Measurements from ENCODE around the gene TMEM95.

The TMEM95 gene

GRCh38 chr17:7392696-7393612 is 38.0 kb downstream of the TMEM95 start:
- Histone ChIP-seq H3K4me3 (ENCODE audit: insufficient read length, low read depth) (peak overlapping the region; percentile 58), H3K9ac (ENCODE audit: insufficient read length, low read depth) (peak overlapping the region; percentile 76), H3K27me3 (ENCODE audit: insufficient read depth, insufficient read length) (no peaks in the 10 kb centered on the region), H3K4me1 (ENCODE audit: insufficient read depth, insufficient read length) (peaks cover 9% of the 10 kb centered on the region), H3K9me3 (ENCODE audit: insufficient read depth, low read length) (no peaks in the 10 kb centered on the region), H3K36me3 (ENCODE audit: insufficient read depth, insufficient read length, low read length) (peaks cover 47% of the 10 kb centered on the region)
- no peak for DNase-seq (ENCODE audit: low read depth, low spot score)
- no peak for TF ChIP-seq SUZ12 (IDR thresholded peaks at IDR 0.05; ENCODE audit: extremely low read depth, insufficient read depth, insufficient read length)
- TF ChIP-seq YY1 (IDR thresholded peaks at IDR 0.05; ENCODE audit: insufficient read depth, insufficient read length): no peak
- no peak for TF ChIP-seq ZNF274 (IDR thresholded peaks at IDR 0.05; ENCODE audit: low read depth, low read length)

GRCh38 chr17:7393613-7394451 is 38.9 kb downstream of the TMEM95 start:
- TF ChIP-seq YY1 (IDR thresholded peaks at IDR 0.05; ENCODE audit: insufficient read depth, insufficient read length) (no peak), SUZ12 (IDR thresholded peaks at IDR 0.05; ENCODE audit: extremely low read depth, insufficient read depth, insufficient read length) (no peak), ZNF274 (IDR thresholded peaks at IDR 0.05; ENCODE audit: low read depth, low read length) (no peak)
- Histone ChIP-seq H3K9me3 (ENCODE audit: insufficient read depth, low read length) (no peaks in the 10 kb centered on the region), H3K36me3 (ENCODE audit: insufficient read depth, insufficient read length, low read length) (peaks cover 38% of the 10 kb centered on the region), H3K4me3 (ENCODE audit: insufficient read length, low read depth) (peak overlapping the region; percentile 58), H3K4me1 (ENCODE audit: insufficient read depth, insufficient read length) (peaks cover 9% of the 10 kb centered on the region), H3K9ac (ENCODE audit: insufficient read length, low read depth) (peak overlapping the region; percentile 76), H3K27me3 (ENCODE audit: insufficient read depth, insufficient read length) (no peaks in the 10 kb centered on the region)
- DNase-seq (ENCODE audit: low read depth, low spot score): no peak

DNA sequence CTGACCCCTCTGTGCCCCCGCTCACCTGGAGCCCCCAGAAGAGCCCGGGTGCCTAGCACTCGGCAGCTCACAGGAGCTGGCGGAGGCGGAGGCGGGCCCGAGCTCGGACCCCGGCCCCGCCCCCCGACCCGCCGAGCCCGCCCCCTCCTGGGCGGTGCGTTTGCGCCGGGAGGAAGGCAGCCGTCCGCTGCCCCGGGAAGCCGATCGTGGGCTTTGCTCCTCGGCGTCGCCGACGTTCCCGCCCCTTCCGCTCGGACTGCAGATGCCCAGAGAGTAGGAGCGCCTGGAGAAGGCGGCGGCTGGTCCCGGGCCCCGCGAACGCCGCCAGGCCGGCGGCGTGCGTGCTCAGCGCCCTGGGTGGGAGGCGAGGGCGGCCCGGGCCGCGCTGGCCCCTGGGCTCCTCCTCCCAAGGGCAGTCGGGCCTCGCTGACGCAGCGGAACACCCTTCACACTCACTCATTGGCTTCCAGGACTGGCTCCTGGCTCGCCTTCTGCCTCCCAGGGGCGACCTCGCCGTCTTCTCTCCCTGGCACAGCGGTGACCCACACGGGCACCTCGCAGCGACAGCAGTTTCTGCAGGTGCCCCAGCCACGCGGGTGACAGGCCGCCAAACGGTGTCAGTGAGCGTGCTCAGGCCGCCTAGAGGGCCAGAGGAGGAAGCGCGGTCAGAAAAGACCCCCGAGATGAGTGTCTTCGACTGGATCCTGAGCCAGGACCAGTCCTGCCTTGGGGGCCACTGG is 39.7 kb downstream of the TMEM95 start, which contains the start of gene PLSCR3:
TSS of gene PLSCR3 (minus strand) at position 74 of the 740 bp plus-strand sequence. CDS start 415 bp downstream, outside the sequence.
- TF ChIP-seq YY1 (IDR thresholded peaks at IDR 0.05; ENCODE audit: insufficient read depth, insufficient read length) (no peak), SUZ12 (IDR thresholded peaks at IDR 0.05; ENCODE audit: extremely low read depth, insufficient read depth, insufficient read length) (no peak), ZNF274 (IDR thresholded peaks at IDR 0.05; ENCODE audit: low read depth, low read length) (no peak)
- no peaks in the 10 kb centered on the region for H3K9me3 ChIP-seq (ENCODE audit: insufficient read depth, low read length)
- H3K9ac ChIP-seq (ENCODE audit: insufficient read length, low read depth): peak within 1 kb of the TSS; percentile 76
- H3K4me3 ChIP-seq (ENCODE audit: insufficient read length, low read depth): peak within 1 kb of the TSS; percentile 58
- DNase-seq (ENCODE audit: low read depth, low spot score): peak; percentile 67
- H3K27me3 ChIP-seq (ENCODE audit: insufficient read depth, insufficient read length): no peaks in the 10 kb centered on the region
- H3K36me3 ChIP-seq (ENCODE audit: insufficient read depth, insufficient read length, low read length): peaks cover 30% of the 10 kb centered on the region
- peaks cover 9% of the 10 kb centered on the region for H3K4me1 ChIP-seq (ENCODE audit: insufficient read depth, insufficient read length)

DNA sequence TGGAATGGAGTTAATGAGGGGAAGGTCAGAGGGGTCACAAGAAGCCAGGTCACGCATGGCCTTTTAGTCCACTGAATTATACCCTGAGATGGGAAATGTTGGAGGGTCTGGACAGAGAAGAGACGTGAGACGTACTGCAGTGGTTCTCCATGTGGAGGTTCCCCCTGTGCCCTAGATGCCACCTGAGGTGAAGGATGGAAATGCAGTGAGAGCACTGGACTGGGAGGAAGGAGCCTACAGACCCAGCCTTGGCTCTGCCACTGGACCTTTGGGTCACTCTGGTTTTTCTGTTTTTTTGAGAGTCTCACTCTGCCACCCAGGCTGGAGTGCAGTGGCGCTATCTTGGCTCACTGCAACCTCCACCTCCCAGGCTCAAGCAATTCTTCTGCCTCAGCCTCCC is 41.2 kb downstream of the TMEM95 start:
- DNase-seq (ENCODE audit: low read depth, low spot score): no peak
- no peaks in the 10 kb centered on the region for H3K27me3 ChIP-seq (ENCODE audit: insufficient read depth, insufficient read length)

GRCh38 chr17:7398612-7399011 is 43.7 kb downstream of the TMEM95 start:
- Histone ChIP-seq H3K4me3 (ENCODE audit: insufficient read length, low read depth) (no peak overlapping the region), H3K9ac (ENCODE audit: insufficient read length, low read depth) (no peak overlapping the region), H3K9me3 (ENCODE audit: insufficient read depth, low read length) (no peaks in the 10 kb centered on the region), H3K27me3 (ENCODE audit: insufficient read depth, insufficient read length) (no peaks in the 10 kb centered on the region), H3K4me1 (ENCODE audit: insufficient read depth, insufficient read length) (no peaks in the 10 kb centered on the region), H3K36me3 (ENCODE audit: insufficient read depth, insufficient read length, low read length) (peaks cover 7% of the 10 kb centered on the region)
- no peak for DNase-seq (ENCODE audit: low read depth, low spot score)
- no peak for TF ChIP-seq ZNF274 (IDR thresholded peaks at IDR 0.05; ENCODE audit: low read depth, low read length)
- TF ChIP-seq YY1 (IDR thresholded peaks at IDR 0.05; ENCODE audit: insufficient read depth, insufficient read length): no peak
- TF ChIP-seq SUZ12 (IDR thresholded peaks at IDR 0.05; ENCODE audit: extremely low read depth, insufficient read depth, insufficient read length): no peak

More for the DNA sequence above, 41.2 kb downstream of the TMEM95 start:
- no peak for TF ChIP-seq YY1 (IDR thresholded peaks at IDR 0.05; ENCODE audit: insufficient read depth, insufficient read length)
- no peak for TF ChIP-seq SUZ12 (IDR thresholded peaks at IDR 0.05; ENCODE audit: extremely low read depth, insufficient read depth, insufficient read length)
- TF ChIP-seq ZNF274 (IDR thresholded peaks at IDR 0.05; ENCODE audit: low read depth, low read length): no peak
- H3K9me3 ChIP-seq (ENCODE audit: insufficient read depth, low read length): no peaks in the 10 kb centered on the region
- no peak overlapping the region for H3K9ac ChIP-seq (ENCODE audit: insufficient read length, low read depth)
- no peak overlapping the region for H3K4me3 ChIP-seq (ENCODE audit: insufficient read length, low read depth)
- peaks cover 1% of the 10 kb centered on the region for H3K4me1 ChIP-seq (ENCODE audit: insufficient read depth, insufficient read length)
- peaks cover 15% of the 10 kb centered on the region for H3K36me3 ChIP-seq (ENCODE audit: insufficient read depth, insufficient read length, low read length)

GRCh38 chr17:7403043-7403726 is 48.2 kb downstream of the TMEM95 start:
- Histone ChIP-seq H3K9ac (ENCODE audit: insufficient read length, low read depth) (peak overlapping the region; percentile 90), H3K9me3 (ENCODE audit: insufficient read depth, low read length) (no peaks in the 10 kb centered on the region), H3K27me3 (ENCODE audit: insufficient read depth, insufficient read length) (no peaks in the 10 kb centered on the region), H3K36me3 (ENCODE audit: insufficient read depth, insufficient read length, low read length) (peaks cover 7% of the 10 kb centered on the region), H3K4me3 (ENCODE audit: insufficient read length, low read depth) (peak overlapping the region; percentile 68), H3K4me1 (ENCODE audit: insufficient read depth, insufficient read length) (no peaks in the 10 kb centered on the region)
- no peak for DNase-seq (ENCODE audit: low read depth, low spot score)
- TF ChIP-seq YY1 (IDR thresholded peaks at IDR 0.05; ENCODE audit: insufficient read depth, insufficient read length) (no peak), SUZ12 (IDR thresholded peaks at IDR 0.05; ENCODE audit: extremely low read depth, insufficient read depth, insufficient read length) (no peak), ZNF274 (IDR thresholded peaks at IDR 0.05; ENCODE audit: low read depth, low read length) (no peak)

Data from NT2/D1 (cell line).